ENCODE results near the gene IMPG1. TPM values are rescaled to one million over a fixed set of nuclear protein-coding genes. Genes with fewer than 3 reads are reported as not detected.

Gene IMPG1
- total and polyA plus RNA-seq, 2 donors (not counting 1 experiment from before 2014, with no cell fraction given): not detected

DNA sequence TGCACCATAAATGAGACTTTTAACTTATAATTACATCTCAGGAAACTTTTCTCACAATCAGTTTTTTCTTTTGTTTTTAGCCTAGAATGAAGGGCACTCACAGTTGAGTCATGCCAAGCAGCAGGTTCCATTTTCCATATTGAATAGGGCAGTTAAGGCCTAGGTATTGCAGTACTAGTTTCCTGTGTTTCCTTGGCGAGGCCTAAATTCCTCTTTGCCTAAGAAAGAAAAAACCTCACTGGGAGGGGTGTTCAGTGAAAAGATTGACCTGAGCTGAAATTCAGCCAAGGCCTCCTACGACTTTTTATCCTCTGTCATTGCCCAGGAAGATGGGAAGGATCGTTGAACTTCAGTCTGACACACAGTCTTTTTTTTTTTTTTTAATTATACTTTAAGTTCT, 85.5 kb downstream of the IMPG1 start:
- no peak overlapping the region for H3K4me3 ChIP-seq (ENCODE audit: control extremely low read depth in 1 of 5, extremely low read depth in 1 of 5, insufficient read depth in 1 of 5, low read depth in 2 of 5, low read length in 4 of 5)
- no peaks in the 10 kb centered on the region for H3K4me1 Mint-ChIP-seq
- no peak overlapping the region for H3K27ac Mint-ChIP-seq
- H4K20me1 ChIP-seq (ENCODE audit: control insufficient read depth, insufficient read depth, low read length, poor library complexity, severe bottlenecking): no peaks in the 10 kb centered on the region
- DNase-seq: no peak
- H3K27me3 Mint-ChIP-seq: no peaks in the 10 kb centered on the region
- intact Hi-C loops (cut with micrococcal nuclease): no loop called here
- no peaks in the 10 kb centered on the region for H3K9me3 Mint-ChIP-seq (ENCODE audit: insufficient read depth)
- no peak overlapping the region for H3K4me3 Mint-ChIP-seq
- no peaks in the 10 kb centered on the region for H3K27me3 ChIP-seq (replicated peaks in 1 of 4; ENCODE audit: control extremely low read depth in 1 of 4, control insufficient read depth in 3 of 4, insufficient read depth in 4 of 4, low read length in 3 of 4)
- no peaks in the 10 kb centered on the region for H3K9me3 ChIP-seq (ENCODE audit: control extremely low read depth in 1 of 3, control insufficient read depth in 2 of 3, insufficient read depth in 1 of 3, low read length in 2 of 3)
- no peaks in the 10 kb centered on the region for H3K4me1 ChIP-seq (ENCODE audit: control insufficient read depth in 2 of 2, insufficient read depth in 2 of 2, low read length in 2 of 2)
- H3K27ac ChIP-seq (ENCODE audit: low read length in 2 of 2): no peak overlapping the region
- no peak overlapping the region for H3K9ac ChIP-seq (ENCODE audit: low read length)
- no peak for ATAC-seq (ENCODE audit: low read depth)
- no peaks in the 10 kb centered on the region for H3K36me3 ChIP-seq (replicated peaks in 1 of 2; ENCODE audit: control extremely low read depth in 1 of 2, control insufficient read depth in 1 of 2, extremely low read depth in 1 of 2, insufficient read depth in 2 of 2, low read length in 1 of 2)
- no peak overlapping the region for H2AFZ ChIP-seq (ENCODE audit: insufficient read depth, low read depth, low read length, poor library complexity, severe bottlenecking)
- POLR2A ChIA-PET: no interaction called here
- H3K4me2 ChIP-seq (replicated peaks; ENCODE audit: low read depth, low read length, poor library complexity, severe bottlenecking): no peak overlapping the region
- TF ChIP-seq EZH2 (IDR thresholded peaks at IDR 0.05; ENCODE audit: borderline replicate concordance, insufficient read depth, low read depth, low read length, poor library complexity, severe bottlenecking): no peak
- TF ChIP-seq, protein P1, sequence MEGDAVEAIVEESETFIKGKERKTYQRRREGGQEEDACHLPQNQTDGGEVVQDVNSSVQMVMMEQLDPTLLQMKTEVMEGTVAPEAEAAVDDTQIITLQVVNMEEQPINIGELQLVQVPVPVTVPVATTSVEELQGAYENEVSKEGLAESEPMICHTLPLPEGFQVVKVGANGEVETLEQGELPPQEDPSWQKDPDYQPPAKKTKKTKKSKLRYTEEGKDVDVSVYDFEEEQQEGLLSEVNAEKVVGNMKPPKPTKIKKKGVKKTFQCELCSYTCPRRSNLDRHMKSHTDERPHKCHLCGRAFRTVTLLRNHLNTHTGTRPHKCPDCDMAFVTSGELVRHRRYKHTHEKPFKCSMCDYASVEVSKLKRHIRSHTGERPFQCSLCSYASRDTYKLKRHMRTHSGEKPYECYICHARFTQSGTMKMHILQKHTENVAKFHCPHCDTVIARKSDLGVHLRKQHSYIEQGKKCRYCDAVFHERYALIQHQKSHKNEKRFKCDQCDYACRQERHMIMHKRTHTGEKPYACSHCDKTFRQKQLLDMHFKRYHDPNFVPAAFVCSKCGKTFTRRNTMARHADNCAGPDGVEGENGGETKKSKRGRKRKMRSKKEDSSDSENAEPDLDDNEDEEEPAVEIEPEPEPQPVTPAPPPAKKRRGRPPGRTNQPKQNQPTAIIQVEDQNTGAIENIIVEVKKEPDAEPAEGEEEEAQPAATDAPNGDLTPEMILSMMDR (IDR thresholded peaks at IDR 0.05): no peak
- no peaks in the 10 kb centered on the region for H3K79me2 ChIP-seq (ENCODE audit: control insufficient read depth, insufficient read depth, low read length)
- CTCF ChIA-PET: no interaction called here
- WGBS (ENCODE audit: insufficient coverage): no CpG with 5 or more reads among the region's 3 CpGs

GRCh38 chr6:75975904-75976303, 96.6 kb downstream of the IMPG1 start:
- intact Hi-C loops (cut with micrococcal nuclease): no loop called here
- Histone ChIP-seq H3K27me3 (replicated peaks in 1 of 4; ENCODE audit: control extremely low read depth in 1 of 4, control insufficient read depth in 3 of 4, insufficient read depth in 4 of 4, low read length in 3 of 4) (no peaks in the 10 kb centered on the region), H3K79me2 (ENCODE audit: control insufficient read depth, insufficient read depth, low read length) (no peaks in the 10 kb centered on the region), H3K9me3 (ENCODE audit: control extremely low read depth in 1 of 3, control insufficient read depth in 2 of 3, insufficient read depth in 1 of 3, low read length in 2 of 3) (peaks cover 0 to 6% (median 0%) of the 10 kb centered on the region in 3 donors), H3K9ac (ENCODE audit: low read length) (no peak overlapping the region), H3K4me1 (ENCODE audit: control insufficient read depth in 2 of 2, insufficient read depth in 2 of 2, low read length in 2 of 2) (no peaks in the 10 kb centered on the region), H3K27ac (ENCODE audit: low read length in 2 of 2) (no peak overlapping the region), H2AFZ (ENCODE audit: insufficient read depth, low read depth, low read length, poor library complexity, severe bottlenecking) (no peak overlapping the region), H3K36me3 (replicated peaks in 1 of 2; ENCODE audit: control extremely low read depth in 1 of 2, control insufficient read depth in 1 of 2, extremely low read depth in 1 of 2, insufficient read depth in 2 of 2, low read length in 1 of 2) (no peaks in the 10 kb centered on the region), H3K4me3 (ENCODE audit: control extremely low read depth in 1 of 5, extremely low read depth in 1 of 5, insufficient read depth in 1 of 5, low read depth in 2 of 5, low read length in 4 of 5) (no peak overlapping the region), H3K4me2 (replicated peaks; ENCODE audit: low read depth, low read length, poor library complexity, severe bottlenecking) (no peak overlapping the region), H4K20me1 (ENCODE audit: control insufficient read depth, insufficient read depth, low read length, poor library complexity, severe bottlenecking) (no peaks in the 10 kb centered on the region)
- ChIA-PET POLR2A (no interaction called here), CTCF (no interaction called here)
- ATAC-seq (ENCODE audit: low read depth) (no peak), DNase-seq (no peak)
- TF ChIP-seq, protein P1 (IDR thresholded peaks at IDR 0.05): no peak
- TF ChIP-seq EZH2 (IDR thresholded peaks at IDR 0.05; ENCODE audit: borderline replicate concordance, insufficient read depth, low read depth, low read length, poor library complexity, severe bottlenecking): no peak
- no peak overlapping the region for H3K4me3 Mint-ChIP-seq
- no peak overlapping the region for H3K27ac Mint-ChIP-seq
- no peaks in the 10 kb centered on the region for H3K9me3 Mint-ChIP-seq (ENCODE audit: insufficient read depth)
- no peaks in the 10 kb centered on the region for H3K27me3 Mint-ChIP-seq
- no peaks in the 10 kb centered on the region for H3K4me1 Mint-ChIP-seq
- 92% methylated on average over 2 of the region's 4 CpGs for WGBS (ENCODE audit: insufficient coverage)
